Thyroid gland (tissue), 4 donors: Measurements from ENCODE around the gene CPT1A. TPM values are rescaled to one million over a fixed set of nuclear protein-coding genes. Genes with fewer than 3 reads are reported as not detected.

ENCODE experiments used
- DNase-seq, 2 donors: peaks; one replicate each; pipeline ENCODE4 v3.0.0-alpha.2; 2019
- H3K27ac ChIP-seq, 3 donors: fragments of 200-600 bp; sonication (generic); 1 replicate in 2 of 3; 2 replicates in 1 of 3; pipeline ENCODE4 v1.5.1; 2016 to 2019; ENCODE audit warnings: mild to moderate bottlenecking in 1 of 3, moderate library complexity in 1 of 3
- H3K27me3 ChIP-seq: fragments of 200-600 bp; sonication (generic); one replicate; pipeline ENCODE4 v1.5.1; 2019
- H3K36me3 ChIP-seq, 2 donors: fragments of 200-600 bp; sonication (generic); one replicate each; pipeline ENCODE4 v1.5.1; 2016 to 2019
- H3K4me1 ChIP-seq, 2 donors: fragments of 200-600 bp; sonication (generic); one replicate each; pipeline ENCODE4 v1.5.1; 2017 to 2019
- H3K4me3 ChIP-seq, 3 donors: fragments of 200-600 bp; sonication (generic); replicated peaks in 1 of 3; 1 replicate in 2 of 3; 2 replicates in 1 of 3; pipeline ENCODE4 v1.5.1; 2016; ENCODE audit warnings: mild to moderate bottlenecking in 1 of 3
- H3K9me3 ChIP-seq: fragments of 200-600 bp; sonication (generic); one replicate; pipeline ENCODE4 v1.5.1; 2017
- POLR2A ChIP-seq, 2 donors: fragments of 450-650 bp; IDR thresholded peaks; one replicate each; pipeline ENCODE4 v1.6.1; 2017; ENCODE audit warnings: antibody characterized with exemption in 2 of 2, mild to moderate bottlenecking in 2 of 2, moderate library complexity in 1 of 2
- WGBS, 2 donors: methylation state at CpG; one replicate each; pipeline ENCODE4 v1.1.5; 2017; 5-methylcytosine and 5-hydroxymethylcytosine counted together
- intact Hi-C: fragments of 100-400 bp; cut with DNase I; formaldehyde crosslinking; loops from one replicate; pipeline ENCODE4 v1.15.1; 2023
- total RNA-seq, 4 donors: library from RNA; depleted of rRNA; stranded (reverse); fragments of >200 nt; gene quantifications; one replicate each; pipeline ENCODE4 v1.2.3, GENCODE V29; 2016
- TF ChIP-seq, protein P1 (sequence below), 6 experiments: fragments of 200-600 bp in 3 of 6; fragments of 450-650 bp in 3 of 6; sonication (generic) in 3 of 6; IDR thresholded peaks; one replicate each; pipeline ENCODE4 v1.5.1; 2016 to 2019; ENCODE audit warnings: antibody characterized with exemption in 6 of 6, mild to moderate bottlenecking in 2 of 6, inconsistent platforms in 1 of 6, moderate library complexity in 1 of 6

The CPT1A gene
- total RNA-seq, 4 donors from 2014 or later, result 29.9 to 58.0 (median 43.8) TPM

GRCh38 chr11:68756171-68756766 is 85.4 kb downstream of the CPT1A start:
- Histone ChIP-seq H3K27me3 (no peaks in the 10 kb centered on the region), H3K27ac (no peak overlapping the region), H3K4me1 (peaks cover 0 to 7% of the 10 kb centered on the region in 2 donors), H3K9me3 (no peaks in the 10 kb centered on the region), H3K36me3 (peaks cover 40 to 49% of the 10 kb centered on the region in 2 donors), H3K4me3 (no peak overlapping the region)
- TF ChIP-seq, protein P1, sequence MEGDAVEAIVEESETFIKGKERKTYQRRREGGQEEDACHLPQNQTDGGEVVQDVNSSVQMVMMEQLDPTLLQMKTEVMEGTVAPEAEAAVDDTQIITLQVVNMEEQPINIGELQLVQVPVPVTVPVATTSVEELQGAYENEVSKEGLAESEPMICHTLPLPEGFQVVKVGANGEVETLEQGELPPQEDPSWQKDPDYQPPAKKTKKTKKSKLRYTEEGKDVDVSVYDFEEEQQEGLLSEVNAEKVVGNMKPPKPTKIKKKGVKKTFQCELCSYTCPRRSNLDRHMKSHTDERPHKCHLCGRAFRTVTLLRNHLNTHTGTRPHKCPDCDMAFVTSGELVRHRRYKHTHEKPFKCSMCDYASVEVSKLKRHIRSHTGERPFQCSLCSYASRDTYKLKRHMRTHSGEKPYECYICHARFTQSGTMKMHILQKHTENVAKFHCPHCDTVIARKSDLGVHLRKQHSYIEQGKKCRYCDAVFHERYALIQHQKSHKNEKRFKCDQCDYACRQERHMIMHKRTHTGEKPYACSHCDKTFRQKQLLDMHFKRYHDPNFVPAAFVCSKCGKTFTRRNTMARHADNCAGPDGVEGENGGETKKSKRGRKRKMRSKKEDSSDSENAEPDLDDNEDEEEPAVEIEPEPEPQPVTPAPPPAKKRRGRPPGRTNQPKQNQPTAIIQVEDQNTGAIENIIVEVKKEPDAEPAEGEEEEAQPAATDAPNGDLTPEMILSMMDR (IDR thresholded peaks at IDR 0.05), result no peak
- no peak for TF ChIP-seq POLR2A (IDR thresholded peaks at IDR 0.05)
- intact Hi-C loops, result no loop called here
- WGBS, 2 donors, result 89 to 96% methylated on average over 12 of the region's 12 CpGs
- DNase-seq, result no peak

- TF ChIP-seq, protein P1 (IDR thresholded peaks at IDR 0.05), result no peak
- no peak for TF ChIP-seq POLR2A (IDR thresholded peaks at IDR 0.05)
- no peaks in the 10 kb centered on the region for H3K27me3 ChIP-seq
- intact Hi-C loops, result no loop called here
- H3K9me3 ChIP-seq, result no peaks in the 10 kb centered on the region
- peaks cover 19 to 22% of the 10 kb centered on the region in 2 donors for H3K36me3 ChIP-seq
- no peak overlapping the region for H3K4me3 ChIP-seq
- peak; percentile 17 to 35 for DNase-seq
- 69 to 72% methylated on average over 9 of the region's 9 CpGs for WGBS, 2 donors
- no peak overlapping the region for H3K27ac ChIP-seq
- H3K4me1 ChIP-seq, result peaks cover 0 to 19% of the 10 kb centered on the region in 2 donors
Measured at GRCh38 chr11:68753300-68753699, 88.4 kb downstream of the CPT1A start.

DNA sequence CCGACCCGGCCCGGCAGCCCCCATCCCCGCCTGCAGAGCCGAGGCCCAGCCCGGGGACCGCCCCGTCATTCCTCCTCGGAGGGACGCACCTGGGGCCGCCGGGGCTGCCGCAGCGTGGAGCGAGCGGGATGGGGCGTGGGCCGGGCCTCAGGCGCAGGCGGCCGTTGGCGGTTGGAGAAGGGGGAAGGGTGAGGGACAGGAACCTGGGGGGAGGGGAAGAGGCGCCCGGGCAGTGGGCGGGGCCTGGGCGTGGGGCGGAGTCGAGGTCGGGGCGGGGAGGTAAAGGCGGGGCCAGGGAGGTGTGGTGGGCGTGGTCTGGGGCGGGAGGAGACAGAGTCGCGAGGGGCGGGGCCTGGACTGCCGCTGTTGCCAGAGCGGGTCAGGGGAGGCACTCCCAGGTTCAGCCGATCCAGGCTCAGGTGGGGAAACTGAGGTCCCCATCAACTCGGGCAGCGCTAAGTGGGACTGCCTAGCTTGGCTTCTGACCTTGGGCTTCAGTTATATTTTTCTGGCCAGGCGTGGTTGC is 90.3 kb downstream of the CPT1A start, which contains the start of gene TESMIN:
TSS of gene TESMIN (minus strand) at position 190 of the 526 bp plus-strand sequence. CDS start 860 bp downstream, outside the sequence.
- peak; percentile 88 to 89 for DNase-seq
- TF ChIP-seq, protein P1 (IDR thresholded peaks at IDR 0.05), result no peak
- peak in 1 of 2 donors; percentile 24 for TF ChIP-seq POLR2A (IDR thresholded peaks at IDR 0.05)
- H3K9me3 ChIP-seq, result no peaks in the 10 kb centered on the region
- intact Hi-C loops, result no loop called here
- 9 to 27% methylated on average over 3 to 14 of the region's 42 CpGs for WGBS, 2 donors
- H3K27me3 ChIP-seq, result no peaks in the 10 kb centered on the region
- H3K4me1 ChIP-seq, result peaks cover 0 to 19% of the 10 kb centered on the region in 2 donors
- no peak within 1 kb of the TSS for H3K27ac ChIP-seq
- H3K36me3 ChIP-seq, result peaks cover 0 to 5% of the 10 kb centered on the region in 2 donors
- H3K4me3 ChIP-seq, result peak within 1 kb of the TSS in 1 of 3 donors; percentile 47

GRCh38 chr11:68751004-68751325 is 90.8 kb downstream of the CPT1A start:
- no peak for DNase-seq
- no peaks in the 10 kb centered on the region for H3K27me3 ChIP-seq
- H3K4me1 ChIP-seq, result peaks cover 0 to 19% of the 10 kb centered on the region in 2 donors
- TF ChIP-seq POLR2A (IDR thresholded peaks at IDR 0.05), result no peak
- TF ChIP-seq, protein P1 (IDR thresholded peaks at IDR 0.05), result no peak
- no peak overlapping the region for H3K27ac ChIP-seq
- no peaks in the 10 kb centered on the region for H3K9me3 ChIP-seq
- intact Hi-C loops, result no loop called here
- no CpG with 5 or more reads among the region's 22 CpGs for WGBS, 2 donors
- peaks cover 0 to under 1% of the 10 kb centered on the region in 2 donors for H3K36me3 ChIP-seq
- H3K4me3 ChIP-seq, result peak overlapping the region in 1 of 3 donors; percentile 47
